H1 (cell line): ENCODE measurements around the gene ULBP1. TPM values are rescaled to one million over a fixed set of nuclear protein-coding genes. Genes with fewer than 3 reads are reported as not detected.
"Not testable (repeated sequence)": the region's sequence is repeated elsewhere in the genome, so short reads cannot be mapped to it uniquely, and the experiment has no call there.

Source experiments
- CTCF ChIA-PET: fragments of 300-600 bp; sonication (Branson Sonifier 250); formaldehyde crosslinking; loops from one replicate; lab custom pipeline; 2021; ENCODE audit not compliant: partially characterized antibody; lab: Charles Lee
- POLR2A ChIA-PET: fragments of 300-600 bp; sonication (Branson Sonifier 250); formaldehyde crosslinking; loops from one replicate; lab custom pipeline; 2021; ENCODE audit warnings: inconsistent platforms; ENCODE audit not compliant: partially characterized antibody; lab: Charles Lee
- DNase-seq, 2 experiments: peaks; one replicate each; pipeline versions ENCODE4 v3.0.0 to v3.0.0-alpha.2; 2010 to 2022; ENCODE audit warnings: low spot score in 2 of 2, low read depth in 1 of 2, mixed read lengths in 1 of 2
- FAIRE-seq: peaks from 2 replicates; lab custom pipeline; 2011; peaks lifted over from hg19 to GRCh38; lab: Jason Lieb, UNC
- H2AFZ ChIP-seq: 2 replicates; pipeline ENCODE4 v1.8.1; 2012; ENCODE audit warnings: low read length, inconsistent platforms
- H2AK5ac ChIP-seq: 2 replicates; pipeline ENCODE4 v1.6.1; 2013; ENCODE audit warnings: low read depth, low read length
- H2BK120ac ChIP-seq: replicated peaks from 2 replicates; pipeline ENCODE3; 2013; ENCODE audit warnings: low read depth, low read length, inconsistent platforms
- H2BK12ac ChIP-seq: 2 replicates; pipeline ENCODE4 v1.6.1; 2013; ENCODE audit warnings: low read depth, low read length
- H2BK15ac ChIP-seq: 2 replicates; pipeline ENCODE4 v1.6.1; 2013; ENCODE audit warnings: low read length
- H2BK20ac ChIP-seq: 2 replicates; pipeline ENCODE4 v1.6.1; 2013; ENCODE audit warnings: low read length
- H2BK5ac ChIP-seq: 2 replicates; pipeline ENCODE4 v1.6.1; 2013; ENCODE audit warnings: low read depth, low read length
- H3K14ac ChIP-seq: 2 replicates; pipeline ENCODE4 v1.6.1; 2013; ENCODE audit warnings: inconsistent platforms; ENCODE audit not compliant: insufficient read length
- H3K18ac ChIP-seq: 2 replicates; pipeline ENCODE4 v1.6.1; 2013; ENCODE audit warnings: low read length; ENCODE audit errors: extremely low read depth
- H3K23ac ChIP-seq: 2 replicates; pipeline ENCODE4 v1.6.1; 2013; ENCODE audit warnings: inconsistent platforms; ENCODE audit not compliant: insufficient read length
- H3K23me2 ChIP-seq: 2 replicates; pipeline ENCODE4 v1.6.1; 2013; ENCODE audit warnings: low read depth, low read length
- H3K27ac ChIP-seq: 2 replicates; pipeline ENCODE4 v1.6.1; 2011; ENCODE audit warnings: low read depth, low read length, inconsistent platforms
- H3K27me3 ChIP-seq, 4 experiments: replicated peaks in 1 of 4; 1 replicate in 1 of 4; 2 replicates in 3 of 4; pipeline versions ENCODE4 v1.6.1 to v1.8.1; 2011 to 2013; ENCODE audit warnings: low read length in 3 of 4, mild to moderate bottlenecking in 3 of 4, inconsistent platforms in 2 of 4, mixed read lengths in 2 of 4, moderate library complexity in 1 of 4; ENCODE audit not compliant: control insufficient read depth in 3 of 4, insufficient read depth in 3 of 4; ENCODE audit errors: extremely low read depth in 1 of 4
- H3K36me3 ChIP-seq, 4 experiments: 2 replicates each; pipeline versions ENCODE4 v1.6.1 to v1.8.1; 2011 to 2013; ENCODE audit warnings: mild to moderate bottlenecking in 4 of 4, low read length in 3 of 4, moderate library complexity in 2 of 4, control low read depth in 1 of 4, inconsistent platforms in 1 of 4; ENCODE audit not compliant: insufficient read depth in 4 of 4, control insufficient read depth in 2 of 4
- H3K4ac ChIP-seq: replicated peaks from 2 replicates; pipeline ENCODE3; 2013; ENCODE audit warnings: low read length, low read depth, mixed read lengths, inconsistent platforms; ENCODE audit not compliant: insufficient read length
- H3K4me1 ChIP-seq, 4 experiments: replicated peaks in 1 of 4; 1 replicate in 1 of 4; 2 replicates in 3 of 4; pipeline versions ENCODE4 v1.6.1 to v1.8.1; 2011 to 2013; ENCODE audit warnings: low read length in 3 of 4, inconsistent platforms in 2 of 4, mixed read lengths in 1 of 4; ENCODE audit not compliant: insufficient read depth in 4 of 4, control insufficient read depth in 3 of 4
- H3K4me2 ChIP-seq, 2 experiments: 2 replicates each; pipeline versions ENCODE4 v1.6.1 to v1.8.1; 2011 to 2013; ENCODE audit warnings: low read depth in 2 of 2, low read length in 2 of 2, control low read depth in 1 of 2, inconsistent platforms in 1 of 2, mild to moderate bottlenecking in 1 of 2; ENCODE audit not compliant: insufficient read depth in 1 of 2
- H3K4me3 ChIP-seq, 4 experiments: fragments of 200-600, 300-600 bp in 1 of 4; sonication (generic), shearing (Covaris generic), sonication (Bioruptor Twin) in 1 of 4; 2 replicates each; pipeline versions ENCODE4 v1.5.1 to v1.8.1; 2011 to 2016; ENCODE audit warnings: low read length in 4 of 4, low read depth in 3 of 4, control low read depth in 2 of 4, inconsistent platforms in 2 of 4, mild to moderate bottlenecking in 2 of 4, mixed read lengths in 1 of 4, moderate library complexity in 1 of 4; ENCODE audit not compliant: insufficient read depth in 2 of 4; ENCODE audit errors: extremely low read depth in 1 of 4
- H3K56ac ChIP-seq: replicated peaks from 2 replicates; pipeline ENCODE3; 2013; ENCODE audit warnings: low read depth, mild to moderate bottlenecking, mixed read lengths, low read length, inconsistent platforms; ENCODE audit not compliant: insufficient read length
- H3K79me1 ChIP-seq: 2 replicates; pipeline ENCODE4 v1.6.1; 2013; ENCODE audit warnings: low read depth, low read length, control low read depth
- H3K79me2 ChIP-seq, 2 experiments: 2 replicates each; pipeline versions ENCODE4 v1.6.1 to v1.8.1; 2012 to 2013; ENCODE audit warnings: low read length in 2 of 2, mild to moderate bottlenecking in 2 of 2, inconsistent platforms in 1 of 2; ENCODE audit not compliant: insufficient read depth in 2 of 2, control insufficient read depth in 1 of 2
- H3K9ac ChIP-seq, 4 experiments: replicated peaks in 1 of 4; 1 replicate in 1 of 4; 2 replicates in 3 of 4; pipeline versions ENCODE4 v1.6.1 to v1.8.1; 2011 to 2013; ENCODE audit warnings: low read depth in 3 of 4, low read length in 3 of 4, control low read depth in 2 of 4, mild to moderate bottlenecking in 2 of 4, moderate library complexity in 2 of 4, inconsistent platforms in 1 of 4; ENCODE audit errors: extremely low read depth in 1 of 4
- H3K9me3 ChIP-seq, 2 experiments: 2 replicates each; pipeline versions ENCODE4 v1.6.1 to v1.8.1; 2012 to 2013; ENCODE audit warnings: mild to moderate bottlenecking in 2 of 2, moderate library complexity in 2 of 2, control low read depth in 1 of 2, inconsistent platforms in 1 of 2, low read depth in 1 of 2, low read length in 1 of 2, mixed read lengths in 1 of 2; ENCODE audit not compliant: insufficient read depth in 2 of 2
- H4K20me1 ChIP-seq, 2 experiments: replicated peaks in 1 of 2; 2 replicates each; pipeline versions ENCODE3 to v1.8.1; 2011 to 2013; ENCODE audit warnings: inconsistent platforms in 2 of 2, low read length in 2 of 2, mild to moderate bottlenecking in 1 of 2; ENCODE audit not compliant: insufficient read depth in 2 of 2, control insufficient read depth in 1 of 2
- H4K5ac ChIP-seq: 2 replicates; pipeline ENCODE4 v1.6.1; 2013; ENCODE audit warnings: low read length, low read depth, mixed read lengths, inconsistent platforms; ENCODE audit not compliant: insufficient read length
- H4K8ac ChIP-seq: 2 replicates; pipeline ENCODE4 v1.8.0; 2013; ENCODE audit warnings: mild to moderate bottlenecking, moderate library complexity, low read length, inconsistent platforms; ENCODE audit not compliant: insufficient read depth; ENCODE audit errors: extremely low read depth
- H4K91ac ChIP-seq: replicated peaks from 2 replicates; pipeline ENCODE3; 2013; ENCODE audit warnings: low read length, mixed read lengths, inconsistent platforms; ENCODE audit not compliant: insufficient read length
- SRF ChIP-seq: IDR thresholded peaks from 2 replicates; pipeline ENCODE4 v1.6.1; 2011; ENCODE audit warnings: mild to moderate bottlenecking, low read depth, low read length, moderate library complexity
- WGBS, 2 experiments: shearing (Covaris generic) in 1 of 2; methylation state at CpG; one replicate each; pipeline versions ENCODE4 v1.1.6 to v1.1.7; 2013 to 2015; ENCODE audit warnings: low lambda C conversion rate in 2 of 2, mixed read lengths in 2 of 2, inconsistent platforms in 1 of 2, low coverage in 1 of 2, missing lambda C conversion rate in 1 of 2; ENCODE audit not compliant: insufficient replicate concordance in 2 of 2, insufficient coverage in 1 of 2, insufficient read length in 1 of 2; ENCODE audit errors: extremely low coverage in 1 of 2, missing lambda C conversion rate in 1 of 2; 5-methylcytosine and 5-hydroxymethylcytosine counted together
- polyA plus RNA-seq, 7 experiments: library from polyadenylated mRNA; depleted of rRNA in 3 of 7; stranded (reverse) in 5 of 7; unstranded in 2 of 7; fragments of >200 nt in 5 of 7; fragments of 200-250 nt in 2 of 7; gene quantifications; 1 replicate in 5 of 7; 2 replicates in 1 of 7; 4 replicates in 1 of 7; pipeline versions ENCODE4 v1.2.1 to v1.2.3, GENCODE V29; 2011 to 2013; ENCODE audit warnings: missing spikeins in 2 of 7, mixed read lengths in 2 of 7
- total RNA-seq: library from RNA; stranded (reverse); fragmentation: NEBNext Ultra II Directional; extraction: Animal tissue kit (Norgen Biotek cat#: 25700); gene quantifications from 2 replicates; pipeline ENCODE4 v1.2.1, GENCODE V29; 2021

The ULBP1 gene
- total and polyA plus RNA-seq, 2 of the 8 experiments (the other 6 are each of a cell fraction or from before 2014, with no cell fraction given), result 0.32 to 0.60 TPM

DNA sequence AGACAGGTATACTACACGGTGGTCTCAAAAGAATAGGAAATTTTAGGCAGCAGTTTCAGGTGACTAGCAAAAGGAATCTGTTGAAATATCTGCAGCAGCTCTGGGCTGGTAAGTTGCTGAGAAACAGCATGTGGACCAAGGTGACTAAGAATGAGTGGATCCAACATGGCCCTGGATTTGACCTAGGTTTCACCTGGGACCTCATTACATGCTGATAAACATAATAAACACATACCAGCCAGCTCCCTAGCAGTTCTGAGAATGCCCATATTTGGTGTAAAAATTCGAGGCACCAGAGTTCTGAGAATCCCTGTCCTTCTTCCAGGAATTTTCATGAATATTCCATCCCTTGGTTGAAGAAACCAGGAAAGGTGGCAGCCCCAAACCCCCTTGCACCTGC, 10.4 kb upstream of the ULBP1 start:
- H2BK12ac ChIP-seq, H3K18ac ChIP-seq, H3K9ac ChIP-seq, H2AK5ac ChIP-seq, H3K4ac ChIP-seq, H2BK5ac ChIP-seq, H3K56ac ChIP-seq, H4K5ac ChIP-seq, POLR2A ChIA-PET, H3K4me3 ChIP-seq, H2BK120ac ChIP-seq, H3K23me2 ChIP-seq, FAIRE-seq, H3K4me1 ChIP-seq, H4K20me1 ChIP-seq, H3K14ac ChIP-seq, H4K91ac ChIP-seq, H3K79me1 ChIP-seq, H3K23ac ChIP-seq, H3K9me3 ChIP-seq, H2BK15ac ChIP-seq, H4K8ac ChIP-seq, H3K36me3 ChIP-seq, H3K79me2 ChIP-seq, H3K4me2 ChIP-seq, H3K27ac ChIP-seq, H2BK20ac ChIP-seq, H2AFZ ChIP-seq, DNase-seq: not testable (repeated sequence)
- 60% methylated on average over 2 of the region's 2 CpGs; no CpG with 5 or more reads in 1 of the 2 experiments for WGBS, 2 experiments
- peaks cover 23 to 76% (median 55%) of the 10 kb centered on the region in 4 experiments for H3K27me3 ChIP-seq
- CTCF ChIA-PET, result interaction anchor here (0.6 to 2.1 kb wide), 4 partner anchors 7 to 137 kb away, joined by 3 to 15 read pairs (median 7); no protein-coding TSS in a partner anchor
- peak; percentile 87 for TF ChIP-seq SRF

DNA sequence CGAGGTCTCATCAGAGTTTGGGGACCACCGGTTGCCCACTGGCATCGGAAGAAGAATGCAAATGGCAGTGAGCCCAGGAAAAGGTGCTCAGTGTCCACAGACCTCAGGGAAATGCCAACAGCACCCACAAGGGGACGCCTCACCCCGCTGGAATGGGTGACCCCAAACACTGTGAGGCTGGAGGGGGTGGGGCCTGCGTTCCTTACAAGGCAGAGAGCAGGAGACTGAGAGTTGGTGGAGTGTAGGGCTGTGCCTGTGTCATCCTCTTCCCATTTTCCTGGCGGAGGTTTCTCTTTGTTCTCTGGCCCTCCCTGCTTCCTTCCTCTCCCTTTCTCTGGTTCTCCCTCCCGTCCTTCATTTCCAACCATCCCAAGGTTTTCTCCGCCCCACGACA, 9.8 kb upstream of the ULBP1 start:
- H3K9me3 ChIP-seq, H4K91ac ChIP-seq, H4K20me1 ChIP-seq, H3K4ac ChIP-seq, H4K8ac ChIP-seq, H2AK5ac ChIP-seq, H2BK12ac ChIP-seq, H3K56ac ChIP-seq, H3K14ac ChIP-seq, H3K79me1 ChIP-seq, POLR2A ChIA-PET, DNase-seq, H3K36me3 ChIP-seq, H3K23ac ChIP-seq, H4K5ac ChIP-seq, H3K9ac ChIP-seq, H3K4me1 ChIP-seq, H3K4me3 ChIP-seq, H2AFZ ChIP-seq, H2BK120ac ChIP-seq, H3K27ac ChIP-seq, H3K79me2 ChIP-seq, H2BK20ac ChIP-seq, H2BK15ac ChIP-seq, H3K18ac ChIP-seq, H2BK5ac ChIP-seq, H3K23me2 ChIP-seq: not testable (repeated sequence)
- 6% methylated on average over 2 of the region's 10 CpGs; no CpG with 5 or more reads in 1 of the 2 experiments for WGBS, 2 experiments
- Histone ChIP-seq H3K27me3 (peaks cover 24 to 74% (median 54%) of the 10 kb centered on the region in 4 experiments), H3K4me2 (peak overlapping the region in 1 of 2 experiments; percentile 39; a peak in 1 of 4 replicates)
- CTCF ChIA-PET, result interaction anchor here (1.0 kb wide), 1 partner anchor 20 kb away, joined by 3 read pairs; no protein-coding TSS in a partner anchor
- peak; percentile 48 for FAIRE-seq
